RPMI7951 (cell line): Measurements from ENCODE around the gene ANKLE1. TPM values are rescaled to one million over a fixed set of nuclear protein-coding genes. Genes with fewer than 3 reads are reported as not detected.
A peak's percentile ranks its signal among the peaks of the same experiment; 100 is the strongest.

Source experiments
- DNase-seq: peaks from one replicate; pipeline ENCODE4 v3.0.0-alpha.2; 2012; ENCODE audit warnings: low read depth
- total RNA-seq: library from RNA; depleted of rRNA; stranded (reverse); fragments of >200 nt; shearing (Covaris generic); gene quantifications from 2 replicates; pipeline ENCODE4 v1.2.3, GENCODE V29; 2014; rRNA removed

The ANKLE1 gene, protein sequence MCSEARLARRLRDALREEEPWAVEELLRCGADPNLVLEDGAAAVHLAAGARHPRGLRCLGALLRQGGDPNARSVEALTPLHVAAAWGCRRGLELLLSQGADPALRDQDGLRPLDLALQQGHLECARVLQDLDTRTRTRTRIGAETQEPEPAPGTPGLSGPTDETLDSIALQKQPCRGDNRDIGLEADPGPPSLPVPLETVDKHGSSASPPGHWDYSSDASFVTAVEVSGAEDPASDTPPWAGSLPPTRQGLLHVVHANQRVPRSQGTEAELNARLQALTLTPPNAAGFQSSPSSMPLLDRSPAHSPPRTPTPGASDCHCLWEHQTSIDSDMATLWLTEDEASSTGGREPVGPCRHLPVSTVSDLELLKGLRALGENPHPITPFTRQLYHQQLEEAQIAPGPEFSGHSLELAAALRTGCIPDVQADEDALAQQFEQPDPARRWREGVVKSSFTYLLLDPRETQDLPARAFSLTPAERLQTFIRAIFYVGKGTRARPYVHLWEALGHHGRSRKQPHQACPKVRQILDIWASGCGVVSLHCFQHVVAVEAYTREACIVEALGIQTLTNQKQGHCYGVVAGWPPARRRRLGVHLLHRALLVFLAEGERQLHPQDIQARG
- total RNA-seq = 1.2 and 1.3 TPM in 2 replicates

DNA sequence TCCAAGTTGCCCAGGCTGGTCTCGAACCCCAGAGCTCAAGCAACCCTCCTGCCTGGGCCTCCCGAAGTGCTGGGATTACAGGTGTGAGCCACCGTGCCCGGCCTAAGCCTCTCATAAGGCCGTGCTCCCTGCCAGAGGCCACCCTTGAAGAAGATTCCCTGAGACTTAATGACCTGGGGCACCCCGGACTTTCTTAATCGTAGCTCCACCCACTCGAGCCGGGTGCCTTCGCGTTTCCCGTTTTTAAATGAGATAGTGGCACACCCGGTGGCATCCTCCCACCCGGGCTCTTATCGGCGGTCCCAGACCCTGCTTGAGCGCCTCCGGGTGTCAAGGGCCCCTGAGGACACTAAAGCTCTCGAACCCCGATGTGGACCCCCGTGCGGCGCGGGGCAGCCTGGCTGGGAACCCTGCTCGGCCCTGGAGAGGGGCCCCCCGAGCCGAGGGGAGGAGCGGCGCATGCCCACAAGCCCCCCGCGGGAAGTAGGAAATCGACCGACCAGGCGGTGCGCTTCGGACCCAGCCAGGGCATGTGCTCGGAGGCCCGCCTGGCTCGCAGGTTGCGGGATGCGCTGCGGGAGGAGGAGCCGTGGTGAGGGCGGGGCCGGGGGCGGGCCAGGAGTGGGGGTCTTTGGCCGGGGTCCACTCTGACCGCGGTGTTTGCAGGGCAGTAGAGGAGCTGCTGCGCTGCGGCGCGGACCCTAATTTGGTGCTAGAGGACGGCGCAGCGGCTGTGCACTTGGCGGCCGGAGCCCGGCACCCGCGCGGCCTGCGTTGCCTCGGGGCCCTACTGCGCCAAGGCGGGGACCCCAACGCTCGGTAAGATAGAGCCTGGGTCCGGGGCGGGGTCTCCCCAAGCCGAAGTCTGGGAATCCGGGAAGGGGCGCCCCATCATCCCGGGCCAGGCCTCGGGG is at the start of gene ANKLE1:
Gene ANKLE1 (plus strand): TSS at position 511 of the 914 bp plus-strand sequence. CDS start 20 bp downstream, at position 531.
- DNase-seq = no peak

DNA sequence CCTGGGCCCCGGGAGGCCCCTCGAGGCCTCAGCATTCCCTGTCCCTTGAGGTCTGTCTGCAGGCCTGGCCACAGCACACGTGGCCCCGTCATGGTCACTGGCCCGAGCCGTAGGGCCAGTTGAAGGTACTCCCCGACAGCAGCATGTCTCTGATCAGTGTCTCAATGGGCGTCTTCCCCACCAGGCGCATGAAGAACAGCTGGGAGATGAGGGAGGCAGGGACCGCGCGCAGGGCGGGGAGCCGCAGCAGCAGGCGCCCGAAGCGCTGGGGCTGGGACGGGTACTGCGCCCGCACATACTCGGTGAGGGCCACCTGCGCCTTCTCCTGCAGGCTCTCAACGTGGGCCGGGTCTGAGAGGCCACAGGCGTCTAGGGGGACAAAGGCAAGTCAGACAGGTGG is 49.4 kb upstream of the ANKLE1 start:
- DNase-seq = no peak

GRCh38 chr19:17234911-17235299 is 46.8 kb upstream of the ANKLE1 start:
- peak; percentile 49 for DNase-seq

DNA sequence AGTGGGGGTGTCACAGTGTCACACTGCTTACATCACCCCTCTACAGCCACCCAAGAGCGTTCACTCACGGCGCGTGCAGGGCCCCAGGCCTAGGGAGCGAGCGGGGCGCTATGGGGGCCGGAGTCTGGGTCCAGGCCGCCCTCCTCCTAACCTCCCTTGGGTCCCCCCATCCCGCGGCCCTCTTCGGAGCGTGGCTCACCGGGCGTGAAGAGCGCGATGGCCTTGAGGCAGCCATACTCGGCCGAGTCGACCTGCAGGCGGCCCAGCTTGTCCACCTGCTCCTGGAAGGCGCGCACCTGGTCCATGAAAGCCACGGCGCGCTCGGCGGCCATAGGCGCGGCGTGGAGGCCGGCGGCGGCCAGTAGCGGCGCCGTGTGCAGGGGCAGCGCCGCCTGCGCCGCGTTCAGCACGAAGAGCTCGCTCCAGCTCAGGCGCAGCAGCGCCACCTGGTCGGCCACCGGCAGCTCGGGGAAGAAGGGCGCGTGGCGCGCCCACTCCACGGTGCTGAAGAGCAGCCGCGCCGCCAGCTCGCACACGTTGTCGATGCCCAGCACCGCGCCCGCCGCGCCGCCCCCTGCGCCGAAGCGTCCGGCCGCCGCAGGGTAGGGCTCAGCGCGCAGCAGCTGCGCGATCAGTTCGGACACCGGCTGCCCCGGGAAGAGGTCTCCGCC is 46.3 kb upstream of the ANKLE1 start:
- DNase-seq = peak; percentile 72

GRCh38 chr19:17235971-17236777 is 45.5 kb upstream of the ANKLE1 start:
- peak; percentile 60 for DNase-seq

DNA sequence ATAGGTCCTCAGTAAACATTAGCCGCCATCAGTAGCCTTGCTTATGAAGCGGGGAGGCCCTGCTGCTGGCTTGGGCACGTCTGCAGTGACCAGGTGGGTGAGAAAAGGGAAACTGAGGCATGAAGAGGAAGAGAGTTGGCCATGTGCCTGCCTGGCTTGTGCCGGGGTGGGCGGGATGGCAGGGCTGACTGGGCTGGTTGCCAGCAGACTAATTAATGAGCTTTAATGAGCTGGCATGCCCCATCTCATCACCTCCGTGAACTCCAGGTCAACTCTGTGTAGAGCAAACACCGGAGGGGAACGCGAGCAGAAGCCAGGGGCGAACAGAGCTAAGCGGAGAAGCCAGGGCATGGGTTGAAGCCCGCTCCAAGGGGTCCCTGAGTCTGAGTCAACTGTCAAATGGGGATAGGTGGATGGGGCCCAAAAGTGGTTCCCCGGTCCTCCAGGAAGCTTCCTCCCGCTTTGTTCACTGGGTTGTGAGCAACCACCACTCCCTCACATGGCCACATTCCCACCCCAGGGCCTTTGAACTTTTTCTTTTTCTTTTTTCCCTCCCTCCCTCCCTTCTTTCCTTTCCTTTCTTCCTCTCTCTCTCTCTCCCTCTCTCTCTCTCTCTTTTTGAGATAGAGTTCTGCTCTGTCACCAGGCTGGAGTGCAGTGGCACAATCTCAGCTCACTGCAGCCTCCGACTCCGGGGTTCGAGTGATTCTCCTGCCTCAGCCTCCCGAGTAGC is 44.7 kb upstream of the ANKLE1 start:
- no peak for DNase-seq

DNA sequence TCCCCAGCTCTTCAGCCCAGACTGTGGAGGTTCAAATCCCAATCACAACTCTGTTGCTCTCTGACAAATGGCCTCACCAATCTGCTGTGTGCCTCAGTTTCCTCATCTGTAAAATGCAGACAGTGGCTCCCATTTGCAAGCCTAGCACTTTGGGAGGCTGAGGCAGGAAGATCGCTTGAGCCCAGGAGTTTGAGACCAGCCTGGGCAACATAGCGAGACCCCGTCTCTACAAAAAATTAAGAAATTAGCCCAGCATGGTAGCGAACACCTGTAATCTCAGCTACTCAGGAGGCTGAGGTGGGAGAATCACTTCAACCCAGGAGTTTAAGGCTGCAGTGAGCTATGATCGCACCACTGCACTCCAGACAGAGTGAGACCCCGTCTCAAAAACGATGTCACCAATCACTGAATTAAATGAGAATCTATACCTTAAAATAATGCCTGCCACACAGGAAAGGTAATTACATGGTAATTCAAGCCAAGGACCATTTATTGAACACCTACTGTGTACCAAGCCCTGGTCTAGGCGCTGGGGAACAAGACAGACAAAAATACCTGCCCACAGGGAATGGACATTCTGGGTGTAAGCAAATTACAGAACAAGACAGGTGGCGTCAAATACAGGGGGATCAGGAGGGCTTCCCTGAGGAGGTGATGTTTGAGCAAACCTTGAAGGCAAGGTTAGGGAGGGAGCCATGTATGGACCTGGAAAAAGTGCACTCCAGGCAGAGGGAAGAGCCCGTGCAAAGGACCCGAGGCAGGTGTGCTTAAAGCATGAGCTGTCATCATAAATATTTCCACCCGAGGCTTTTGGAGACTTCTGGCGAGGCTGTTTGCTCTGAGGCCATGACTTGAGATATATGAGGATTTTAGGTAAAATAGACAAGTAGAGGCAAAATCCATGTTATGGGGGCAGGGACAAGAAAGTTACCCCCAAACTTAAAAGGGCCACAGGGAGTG is 43.7 kb upstream of the ANKLE1 start:
- DNase-seq = no peak

DNA sequence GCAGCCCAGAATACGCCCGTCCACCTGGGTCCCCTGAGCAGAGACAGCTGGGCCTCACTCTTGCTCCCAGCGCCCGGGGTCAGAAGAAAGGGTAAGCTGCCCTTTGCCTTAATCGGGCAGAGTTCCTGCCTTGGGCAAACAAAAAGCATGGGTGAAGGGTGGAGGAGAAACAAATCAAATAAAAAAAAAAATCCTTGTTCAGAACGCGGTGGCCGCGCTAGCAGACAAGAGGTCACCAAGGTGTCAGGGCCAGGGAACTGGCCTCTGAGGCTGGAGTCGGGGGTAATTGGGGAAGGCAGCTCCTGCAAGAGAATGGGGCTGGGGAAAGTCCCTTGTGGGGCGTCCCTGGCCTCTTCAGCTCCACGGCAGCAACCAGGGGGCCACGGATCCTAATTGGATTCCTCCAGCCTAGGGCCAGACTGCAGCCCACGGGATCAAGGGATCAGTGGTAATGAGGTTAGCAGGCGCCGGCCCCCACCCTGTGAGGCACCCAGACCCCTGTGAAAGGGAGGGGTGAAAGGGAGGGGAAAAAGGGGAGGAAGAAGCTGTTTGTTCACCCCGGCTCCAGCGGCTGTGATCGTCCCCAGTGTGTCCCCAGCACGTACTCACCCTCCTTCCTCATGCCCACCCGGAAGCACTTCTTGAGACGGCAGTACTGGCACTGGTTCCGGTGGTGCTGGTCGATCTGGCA is 41.5 kb upstream of the ANKLE1 start:
- DNase-seq = no peak

DNA sequence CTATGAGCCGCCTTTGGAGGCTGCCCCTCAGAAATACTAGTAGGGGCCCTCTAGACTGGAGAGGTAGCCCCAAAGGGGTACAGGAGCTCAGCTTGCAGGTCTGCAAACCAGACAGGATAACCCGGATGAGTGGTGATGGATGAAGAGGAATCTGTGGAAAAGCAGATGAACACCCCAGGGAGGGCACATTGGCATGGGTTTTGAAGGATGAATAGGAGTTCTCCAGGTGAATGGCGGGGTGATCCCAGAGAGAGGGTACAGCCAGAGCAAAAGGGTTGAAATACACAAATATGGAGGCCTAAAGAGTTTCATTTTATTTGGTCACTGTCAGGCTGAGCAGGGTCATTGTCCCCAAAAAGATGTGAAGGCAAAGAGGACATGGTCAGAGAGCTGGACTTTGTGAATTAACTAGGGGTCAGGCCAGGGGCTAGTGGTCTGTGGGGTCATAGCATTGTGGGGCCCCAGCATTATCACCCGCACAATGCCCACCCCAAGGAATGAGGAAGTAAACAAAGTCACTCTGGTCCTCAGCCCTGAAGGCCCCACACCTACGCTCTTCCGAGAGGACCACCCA is 40.8 kb upstream of the ANKLE1 start:
- no peak for DNase-seq

DNA sequence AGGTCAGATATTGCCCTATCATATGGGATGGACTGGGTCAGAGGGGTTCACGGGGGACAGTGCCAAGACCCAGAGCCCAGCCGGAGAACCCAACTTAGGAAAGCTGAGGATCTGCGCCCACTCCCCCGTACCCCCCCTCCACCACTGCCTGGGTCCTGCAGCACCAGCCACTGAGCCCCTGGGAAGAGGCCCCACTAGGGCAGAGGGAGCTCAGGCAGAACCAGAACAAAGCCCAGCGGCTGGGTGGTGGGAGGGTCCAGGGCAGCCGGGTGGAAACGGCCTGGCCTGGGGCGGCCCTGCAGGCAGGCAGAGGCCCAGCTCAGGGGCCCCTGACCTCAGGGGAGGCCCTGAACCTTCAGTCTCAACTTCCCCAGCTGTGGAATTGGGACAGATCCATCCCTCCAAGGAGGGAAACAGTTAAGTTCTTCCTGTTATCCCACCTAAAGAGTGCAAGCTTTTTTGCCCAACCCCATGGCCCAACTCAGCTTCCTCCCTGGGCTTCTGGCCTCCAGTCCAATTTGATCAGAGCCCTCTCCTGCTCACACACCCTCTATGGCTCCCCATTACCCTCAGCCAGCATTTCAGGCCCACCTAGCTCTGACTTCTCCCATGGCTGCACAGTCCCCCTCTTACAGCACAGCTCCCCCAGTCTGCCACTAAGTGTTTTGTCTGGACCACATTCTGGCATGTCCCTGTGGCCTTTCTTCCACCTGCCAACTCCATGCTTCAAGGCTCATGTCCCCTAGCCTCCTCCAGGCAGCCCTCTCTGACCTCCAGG is 39.1 kb upstream of the ANKLE1 start:
- no peak for DNase-seq

DNA sequence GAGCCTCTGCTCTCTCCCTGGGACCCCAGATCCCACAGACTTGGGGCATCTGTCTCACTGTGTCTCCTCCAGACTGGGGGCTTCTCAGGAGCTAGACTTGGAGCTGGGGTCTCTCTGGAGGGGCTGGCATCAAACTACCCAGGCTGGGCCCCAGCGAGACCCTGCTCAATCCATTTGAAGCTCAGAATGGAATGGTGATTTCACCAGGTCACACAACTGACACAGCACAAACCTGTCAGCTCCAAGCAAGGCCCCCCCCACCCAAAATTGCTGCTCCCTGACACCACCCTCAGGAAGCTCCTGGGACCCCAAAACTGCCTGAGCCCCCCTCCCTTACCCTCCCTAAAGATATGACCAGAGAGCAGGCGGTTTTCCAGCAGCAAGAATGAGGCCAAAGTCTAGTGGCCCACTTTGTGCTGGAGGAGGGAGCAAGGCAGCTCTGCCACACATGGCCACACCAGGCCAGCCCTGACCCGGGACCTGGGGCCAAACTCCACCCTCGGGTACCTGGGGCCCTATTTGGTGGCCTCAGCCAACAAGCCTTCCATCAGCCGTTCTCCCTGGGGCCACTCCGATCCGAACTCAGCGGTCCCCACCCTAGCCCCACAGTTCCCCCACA is 38.4 kb upstream of the ANKLE1 start:
- DNase-seq = no peak

DNA sequence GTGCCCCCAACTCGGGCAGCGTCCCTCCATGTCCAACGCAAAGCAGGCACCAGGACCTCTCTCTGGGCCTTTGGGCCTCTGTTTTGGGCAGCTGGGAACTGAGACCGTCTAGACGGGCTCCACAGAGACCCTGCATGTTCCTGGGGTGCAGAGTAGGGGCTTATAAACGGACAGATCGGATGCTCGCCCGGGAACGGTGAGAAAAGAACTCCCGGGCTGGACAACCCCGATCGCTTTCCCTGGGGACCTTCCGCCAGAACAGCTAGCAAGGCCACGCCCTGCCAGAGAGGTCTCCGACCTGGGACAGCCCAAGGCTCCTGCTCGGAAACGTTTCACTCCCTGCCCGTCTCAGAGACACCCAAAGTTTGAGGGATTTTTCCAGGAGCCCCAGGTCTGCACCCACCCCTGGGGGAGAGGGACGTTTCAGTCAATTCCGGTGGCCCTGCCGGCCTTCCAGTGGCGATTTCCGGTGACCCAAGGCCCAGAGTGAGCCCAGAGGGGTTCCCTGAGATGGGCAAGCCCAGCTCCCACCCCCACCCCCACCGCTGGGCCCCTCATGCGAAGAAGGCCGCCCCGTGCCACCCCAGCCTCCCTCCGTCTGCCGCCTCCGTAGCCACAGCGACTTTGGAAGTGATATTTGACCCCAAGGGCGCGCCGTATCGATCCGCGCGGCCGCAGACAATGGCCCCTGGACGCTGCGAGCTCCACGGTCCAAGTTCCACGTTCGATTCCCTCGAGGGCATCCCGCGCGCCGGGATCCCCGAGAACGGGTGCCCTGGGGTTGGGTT is 37.7 kb upstream of the ANKLE1 start:
- peak; percentile 60 for DNase-seq

- no peak for DNase-seq
Measured at GRCh38 chr19:17244618-17245534, 36.8 kb upstream of the ANKLE1 start.

DNA sequence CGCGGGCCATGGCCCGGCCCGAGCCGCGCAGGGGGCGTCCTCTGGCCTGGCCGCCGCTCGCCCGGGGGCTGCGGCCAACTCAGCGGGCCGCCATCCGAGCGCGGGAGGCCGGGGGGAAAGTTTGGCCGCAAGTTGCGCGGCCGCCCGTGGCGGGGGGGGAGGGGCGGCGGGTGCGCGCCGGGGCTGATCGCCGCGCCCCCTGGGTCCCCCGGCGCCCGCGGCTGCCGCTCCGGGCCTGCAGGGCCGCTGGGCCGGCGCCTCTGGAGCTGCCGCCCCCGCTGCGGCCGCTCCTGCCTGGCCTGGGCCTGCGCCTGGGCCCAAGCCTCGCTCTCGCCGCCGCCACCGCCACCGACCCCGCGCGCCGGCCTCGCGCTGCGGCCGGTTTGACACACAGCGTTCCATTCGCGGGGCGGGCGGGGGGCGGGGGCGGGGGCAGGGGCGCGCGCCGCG is 36.1 kb upstream of the ANKLE1 start, which contains the start of gene NR2F6:
Gene NR2F6 (minus strand): TSS at position 385 of the 450 bp plus-strand sequence. CDS start 699 bp downstream, outside the sequence.
- no peak for DNase-seq
